ENCODE measurements around the gene CAND1. TPM values are rescaled to one million over a fixed set of nuclear protein-coding genes. Genes with fewer than 3 reads are reported as not detected.
A peak's percentile ranks its signal among the peaks of the same experiment; 100 is the strongest.

Gene CAND1
- polyA plus RNA-seq (2012; ENCODE audit: insufficient read length, low read depth), result 60.1 TPM

GRCh38 chr12:67268896-67269632 is at the start of gene CAND1:
TSS of gene CAND1 (plus strand) at chr12:67269358. CDS start at chr12:67269718, 360 bp downstream.
- TF ChIP-seq TAF1 (IDR thresholded peaks at IDR 0.05; ENCODE audit: borderline replicate concordance, insufficient read depth, low read length), result peak; percentile 20; the same call in 1 of the 2 replicates
- 0 out of 2 replicates have a peak, but pooled peaks have one; percentile 8 for TF ChIP-seq SIN3A (IDR thresholded peaks at IDR 0.05; ENCODE audit: borderline replicate concordance, insufficient read depth, low read length)
- peak; percentile 71 for TF ChIP-seq POLR2AphosphoS5 (IDR thresholded peaks at IDR 0.05; ENCODE audit: low read depth, low read length)
- no peak for TF ChIP-seq FOXP2 (optimal IDR thresholded peaks at IDR 0.05; ENCODE audit: borderline replicate concordance, extremely low read depth, extremely low read length, insufficient read depth)
- 0 out of 4 replicates have a peak, but pooled peaks of 1 of the 2 experiments have one; percentile 9 for TF ChIP-seq REST (IDR thresholded peaks at IDR 0.05; ENCODE audit: insufficient read depth in 1 of 2, low read depth in 2 of 2, low read length in 2 of 2)

- TF ChIP-seq TAF1 (IDR thresholded peaks at IDR 0.05; ENCODE audit: borderline replicate concordance, insufficient read depth, low read length) (no peak), FOXP2 (optimal IDR thresholded peaks at IDR 0.05; ENCODE audit: borderline replicate concordance, extremely low read depth, extremely low read length, insufficient read depth) (no peak), REST (IDR thresholded peaks at IDR 0.05; ENCODE audit: insufficient read depth in 1 of 2, low read depth in 2 of 2, low read length in 2 of 2) (no peak), SIN3A (IDR thresholded peaks at IDR 0.05; ENCODE audit: borderline replicate concordance, insufficient read depth, low read length) (no peak)
These were observed 49.1 kb upstream of the CAND1 start for GRCh38 chr12:67220065-67220464.

- TF ChIP-seq SIN3A (IDR thresholded peaks at IDR 0.05; ENCODE audit: borderline replicate concordance, insufficient read depth, low read length) (no peak), REST (IDR thresholded peaks at IDR 0.05; ENCODE audit: insufficient read depth in 1 of 2, low read depth in 2 of 2, low read length in 2 of 2) (no peak), FOXP2 (optimal IDR thresholded peaks at IDR 0.05; ENCODE audit: borderline replicate concordance, extremely low read depth, extremely low read length, insufficient read depth) (no peak), POLR2AphosphoS5 (IDR thresholded peaks at IDR 0.05; ENCODE audit: low read depth, low read length) (no peak), TAF1 (IDR thresholded peaks at IDR 0.05; ENCODE audit: borderline replicate concordance, insufficient read depth, low read length) (no peak)
These were observed 46.9 kb upstream of the CAND1 start for GRCh38 chr12:67222302-67222701.

- TF ChIP-seq POLR2AphosphoS5 (IDR thresholded peaks at IDR 0.05; ENCODE audit: low read depth, low read length) (no peak), FOXP2 (optimal IDR thresholded peaks at IDR 0.05; ENCODE audit: borderline replicate concordance, extremely low read depth, extremely low read length, insufficient read depth) (no peak), REST (IDR thresholded peaks at IDR 0.05; ENCODE audit: insufficient read depth in 1 of 2, low read depth in 2 of 2, low read length in 2 of 2) (no peak), SIN3A (IDR thresholded peaks at IDR 0.05; ENCODE audit: borderline replicate concordance, insufficient read depth, low read length) (no peak), TAF1 (IDR thresholded peaks at IDR 0.05; ENCODE audit: borderline replicate concordance, insufficient read depth, low read length) (no peak)
These were observed 45.9 kb upstream of the CAND1 start for GRCh38 chr12:67223225-67223624.

Measured in PFSK-1 (cell line).